Suprapubic skin (tissue), 4 donors: ENCODE data around the gene PCSK5. TPM values are rescaled to one million over a fixed set of nuclear protein-coding genes. Genes with fewer than 3 reads are reported as not detected.
"Not testable (repeated sequence)": the region's sequence is repeated elsewhere in the genome, so short reads cannot be mapped to it uniquely, and the experiment has no call there.

ENCODE experiments used
- DNase-seq, 2 donors: peaks; one replicate each; pipeline ENCODE4 v3.0.0-alpha.2; 2019; ENCODE audit warnings: low spot score in 2 of 2
- H3K27ac ChIP-seq: fragments of 200-600 bp; sonication (generic); one replicate; pipeline ENCODE4 v1.5.1; 2019
- H3K27me3 ChIP-seq: fragments of 200-600 bp; sonication (generic); one replicate; pipeline ENCODE4 v1.5.1; 2019
- H3K36me3 ChIP-seq: fragments of 200-600 bp; sonication (generic); one replicate; pipeline ENCODE4 v1.5.1; 2019
- H3K4me1 ChIP-seq: fragments of 200-600 bp; sonication (generic); one replicate; pipeline ENCODE4 v1.5.1; 2019
- H3K4me3 ChIP-seq: fragments of 200-600 bp; sonication (generic); one replicate; pipeline ENCODE4 v1.5.1; 2019; ENCODE audit warnings: mild to moderate bottlenecking
- H3K9me3 ChIP-seq: fragments of 200-600 bp; sonication (generic); one replicate; pipeline ENCODE4 v1.5.1; 2019
- CTCF ChIP-seq, 2 donors: fragments of 200-600 bp in 1 of 2; fragments of 450-650 bp in 1 of 2; sonication (generic) in 1 of 2; IDR thresholded peaks; one replicate each; pipeline ENCODE4 v1.5.1; 2016 to 2019; ENCODE audit warnings: antibody characterized with exemption in 2 of 2, mild to moderate bottlenecking in 1 of 2, moderate library complexity in 1 of 2
- EP300 ChIP-seq: sonication (generic); formaldehyde crosslinking; IDR thresholded peaks from one replicate; pipeline ENCODE4 v1.6.1; 2017; ENCODE audit warnings: antibody characterized with exemption
- POLR2A ChIP-seq, 2 donors: fragments of 450-650 bp; IDR thresholded peaks; one replicate each; pipeline ENCODE4 v1.6.1; 2017; ENCODE audit warnings: antibody characterized with exemption in 2 of 2, mild to moderate bottlenecking in 2 of 2, moderate library complexity in 2 of 2
- POLR2AphosphoS5 ChIP-seq, 3 donors: sonication (generic); formaldehyde crosslinking; IDR thresholded peaks; one replicate each; pipeline ENCODE4 v1.6.1; 2017; ENCODE audit warnings: antibody characterized with exemption in 3 of 3
- WGBS: methylation state at CpG from one replicate; pipeline ENCODE4 v1.1.5; 2018; 5-methylcytosine and 5-hydroxymethylcytosine counted together
- total RNA-seq, 4 donors: library from RNA; depleted of rRNA; stranded (reverse); fragments of >200 nt; gene quantifications; one replicate each; pipeline ENCODE4 v1.1.0, GENCODE V29; 2016

PCSK5 gene
- total RNA-seq, 4 donors from 2014 or later: 5.2 to 10.8 (median 7.3) TPM

DNA sequence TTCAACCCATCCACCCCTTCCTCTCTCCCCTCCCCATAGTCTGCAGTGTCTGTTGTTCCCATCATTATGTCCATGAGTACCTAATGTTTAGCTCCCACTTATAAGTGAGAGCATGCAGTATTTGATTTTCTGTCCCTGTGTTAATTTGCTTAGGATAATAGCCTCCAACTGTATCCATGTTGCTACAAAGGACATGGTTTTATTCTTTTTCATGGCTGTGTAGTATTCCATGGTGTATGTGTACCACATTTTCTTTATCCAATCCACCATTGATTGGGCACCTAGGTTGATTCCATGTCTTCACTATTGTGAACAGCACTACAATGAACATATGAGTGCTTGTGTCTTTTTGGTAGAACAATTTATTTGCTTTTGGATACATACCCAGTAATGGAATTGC is 187.1 kb downstream of the PCSK5 start:
- no peak for DNase-seq
- Histone ChIP-seq H3K4me1 (no peaks in the 10 kb centered on the region), H3K9me3 (peaks cover 13% of the 10 kb centered on the region), H3K27me3 (no peaks in the 10 kb centered on the region), H3K36me3 (peaks cover 1% of the 10 kb centered on the region), H3K4me3 (no peak overlapping the region), H3K27ac (no peak overlapping the region)
- TF ChIP-seq EP300 (no peak), CTCF (IDR thresholded peaks at IDR 0.05) (no peak), POLR2AphosphoS5 (IDR thresholded peaks at IDR 0.05) (no peak), POLR2A (IDR thresholded peaks at IDR 0.05) (no peak)

GRCh38 chr9:76081281-76081680 is 190.8 kb downstream of the PCSK5 start:
- not testable (repeated sequence) for DNase-seq, H3K36me3 ChIP-seq, H3K4me3 ChIP-seq, H3K4me1 ChIP-seq, H3K27ac ChIP-seq, H3K27me3 ChIP-seq
- WGBS: 96% methylated on average over 5 of the region's 5 CpGs
- peaks cover 13% of the 10 kb centered on the region for H3K9me3 ChIP-seq

- DNase-seq: no peak
- peaks cover 13% of the 10 kb centered on the region for H3K9me3 ChIP-seq
- H3K36me3 ChIP-seq: no peaks in the 10 kb centered on the region
- no peak for TF ChIP-seq CTCF (IDR thresholded peaks at IDR 0.05)
- TF ChIP-seq POLR2A (IDR thresholded peaks at IDR 0.05): no peak
- no peak for TF ChIP-seq EP300
- no peak for TF ChIP-seq POLR2AphosphoS5 (IDR thresholded peaks at IDR 0.05)
- no peaks in the 10 kb centered on the region for H3K4me1 ChIP-seq
- H3K27me3 ChIP-seq: no peaks in the 10 kb centered on the region
- H3K4me3 ChIP-seq: no peak overlapping the region
- no peak overlapping the region for H3K27ac ChIP-seq
Measured at GRCh38 chr9:76082057-76082456, 191.6 kb downstream of the PCSK5 start.

DNA sequence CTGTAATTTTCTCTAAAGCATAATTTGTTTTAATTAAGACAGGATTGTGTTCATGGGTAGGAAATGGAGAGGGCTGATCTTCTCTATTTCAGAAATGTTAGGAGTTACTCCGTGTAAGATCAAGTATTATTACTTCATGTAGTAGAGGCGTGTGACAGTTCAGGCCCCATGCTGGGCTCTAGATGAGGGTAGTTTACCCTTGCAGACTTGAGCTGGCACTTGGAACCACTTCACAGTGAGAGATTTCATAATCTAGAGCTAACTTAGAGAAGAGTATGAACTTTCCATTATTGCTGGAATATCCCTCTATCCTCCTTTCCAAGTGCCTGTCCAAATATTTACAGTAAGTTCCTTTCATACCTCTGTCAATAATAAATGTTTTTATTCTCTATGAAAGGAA is 195.1 kb downstream of the PCSK5 start:
- WGBS: 83% methylated on average over 2 of the region's 2 CpGs
- H3K27me3 ChIP-seq: no peaks in the 10 kb centered on the region
- H3K4me1 ChIP-seq: no peaks in the 10 kb centered on the region

GRCh38 chr9:76086539-76086938 is 196.1 kb downstream of the PCSK5 start:
- Histone ChIP-seq H3K4me1 (no peaks in the 10 kb centered on the region), H3K9me3 (no peaks in the 10 kb centered on the region), H3K27me3 (no peaks in the 10 kb centered on the region), H3K4me3 (no peak overlapping the region), H3K36me3 (no peaks in the 10 kb centered on the region), H3K27ac (no peak overlapping the region)
- DNase-seq: no peak
- WGBS: 88% methylated on average over 1 of the region's 1 CpG
- no peak for TF ChIP-seq EP300
- TF ChIP-seq CTCF (IDR thresholded peaks at IDR 0.05): no peak
- TF ChIP-seq POLR2AphosphoS5 (IDR thresholded peaks at IDR 0.05): no peak
- no peak for TF ChIP-seq POLR2A (IDR thresholded peaks at IDR 0.05)

More for the DNA sequence above, 195.1 kb downstream of the PCSK5 start:
- Histone ChIP-seq H3K27ac (no peak overlapping the region), H3K9me3 (no peaks in the 10 kb centered on the region), H3K4me3 (no peak overlapping the region), H3K36me3 (no peaks in the 10 kb centered on the region)
- no peak for TF ChIP-seq POLR2A (IDR thresholded peaks at IDR 0.05)
- TF ChIP-seq POLR2AphosphoS5 (IDR thresholded peaks at IDR 0.05): no peak
- TF ChIP-seq EP300: no peak
- TF ChIP-seq CTCF (IDR thresholded peaks at IDR 0.05): no peak
- DNase-seq: no peak

GRCh38 chr9:76087976-76088375 is 197.5 kb downstream of the PCSK5 start:
- no peaks in the 10 kb centered on the region for H3K27me3 ChIP-seq
- TF ChIP-seq EP300 (no peak), POLR2A (IDR thresholded peaks at IDR 0.05) (no peak), CTCF (IDR thresholded peaks at IDR 0.05) (no peak), POLR2AphosphoS5 (IDR thresholded peaks at IDR 0.05) (no peak)
- 89% methylated on average over 1 of the region's 1 CpG for WGBS
- H3K36me3 ChIP-seq: no peaks in the 10 kb centered on the region
- H3K4me3 ChIP-seq: no peak overlapping the region
- no peaks in the 10 kb centered on the region for H3K9me3 ChIP-seq
- no peaks in the 10 kb centered on the region for H3K4me1 ChIP-seq
- no peak for DNase-seq
- no peak overlapping the region for H3K27ac ChIP-seq
